ENCODE results near the gene NUP88.

- TF ChIP-seq CTCF (IDR thresholded peaks at IDR 0.05) (no peak), EP300 (IDR thresholded peaks at IDR 0.05) (no peak)
Observed at GRCh38 chr17:5444209-5444608, 24.7 kb upstream of the NUP88 start.
